OCI-LY3 (cell line): ENCODE measurements around the gene DNAH17.
A peak's percentile ranks its signal among the peaks of the same experiment; 100 is the strongest.

Experiments used
- EZH2phosphoT487 ChIP-seq: fragments of 200-600 bp; shearing (Covaris generic); IDR thresholded peaks from 2 replicates; pipeline ENCODE4 v1.6.1; 2018; ENCODE audit warnings: antibody characterized with exemption, mixed run types, low read depth
- TF ChIP-seq, protein P1 (sequence below): fragments of 200-600, 300-600 bp; sonication (generic); IDR thresholded peaks from 2 replicates; pipeline ENCODE4 v1.5.1; 2014; ENCODE audit warnings: antibody characterized with exemption, low read length, low read depth

DNA sequence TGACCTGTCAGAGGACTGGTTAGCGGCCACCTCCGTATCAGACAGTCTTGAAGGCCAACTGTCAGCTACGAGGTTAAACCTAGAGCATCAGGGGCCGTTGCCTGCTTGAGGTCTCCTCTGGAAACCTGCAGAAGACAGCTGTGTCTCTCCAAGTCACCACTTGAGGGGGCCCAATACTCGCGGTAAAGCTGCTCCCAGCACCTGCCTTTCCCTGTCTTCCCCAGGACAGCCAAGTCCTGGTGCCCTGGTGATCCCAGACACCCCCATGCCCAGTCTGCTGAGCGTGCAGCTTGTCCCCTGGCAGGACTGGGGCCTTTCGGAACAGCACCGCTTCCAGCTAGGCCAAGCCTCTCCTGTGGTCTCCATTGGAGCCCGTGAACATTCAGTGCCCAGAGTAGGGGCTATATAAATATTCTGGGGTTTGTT, 80.1 kb downstream of the DNAH17 start:
- TF ChIP-seq, protein P1, sequence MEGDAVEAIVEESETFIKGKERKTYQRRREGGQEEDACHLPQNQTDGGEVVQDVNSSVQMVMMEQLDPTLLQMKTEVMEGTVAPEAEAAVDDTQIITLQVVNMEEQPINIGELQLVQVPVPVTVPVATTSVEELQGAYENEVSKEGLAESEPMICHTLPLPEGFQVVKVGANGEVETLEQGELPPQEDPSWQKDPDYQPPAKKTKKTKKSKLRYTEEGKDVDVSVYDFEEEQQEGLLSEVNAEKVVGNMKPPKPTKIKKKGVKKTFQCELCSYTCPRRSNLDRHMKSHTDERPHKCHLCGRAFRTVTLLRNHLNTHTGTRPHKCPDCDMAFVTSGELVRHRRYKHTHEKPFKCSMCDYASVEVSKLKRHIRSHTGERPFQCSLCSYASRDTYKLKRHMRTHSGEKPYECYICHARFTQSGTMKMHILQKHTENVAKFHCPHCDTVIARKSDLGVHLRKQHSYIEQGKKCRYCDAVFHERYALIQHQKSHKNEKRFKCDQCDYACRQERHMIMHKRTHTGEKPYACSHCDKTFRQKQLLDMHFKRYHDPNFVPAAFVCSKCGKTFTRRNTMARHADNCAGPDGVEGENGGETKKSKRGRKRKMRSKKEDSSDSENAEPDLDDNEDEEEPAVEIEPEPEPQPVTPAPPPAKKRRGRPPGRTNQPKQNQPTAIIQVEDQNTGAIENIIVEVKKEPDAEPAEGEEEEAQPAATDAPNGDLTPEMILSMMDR: peak; percentile 77
- TF ChIP-seq EZH2phosphoT487: no peak
